Measurements from ENCODE around the gene JUN.
A peak's percentile ranks its signal among the peaks of the same experiment; 100 is the strongest.

JUN gene

DNA sequence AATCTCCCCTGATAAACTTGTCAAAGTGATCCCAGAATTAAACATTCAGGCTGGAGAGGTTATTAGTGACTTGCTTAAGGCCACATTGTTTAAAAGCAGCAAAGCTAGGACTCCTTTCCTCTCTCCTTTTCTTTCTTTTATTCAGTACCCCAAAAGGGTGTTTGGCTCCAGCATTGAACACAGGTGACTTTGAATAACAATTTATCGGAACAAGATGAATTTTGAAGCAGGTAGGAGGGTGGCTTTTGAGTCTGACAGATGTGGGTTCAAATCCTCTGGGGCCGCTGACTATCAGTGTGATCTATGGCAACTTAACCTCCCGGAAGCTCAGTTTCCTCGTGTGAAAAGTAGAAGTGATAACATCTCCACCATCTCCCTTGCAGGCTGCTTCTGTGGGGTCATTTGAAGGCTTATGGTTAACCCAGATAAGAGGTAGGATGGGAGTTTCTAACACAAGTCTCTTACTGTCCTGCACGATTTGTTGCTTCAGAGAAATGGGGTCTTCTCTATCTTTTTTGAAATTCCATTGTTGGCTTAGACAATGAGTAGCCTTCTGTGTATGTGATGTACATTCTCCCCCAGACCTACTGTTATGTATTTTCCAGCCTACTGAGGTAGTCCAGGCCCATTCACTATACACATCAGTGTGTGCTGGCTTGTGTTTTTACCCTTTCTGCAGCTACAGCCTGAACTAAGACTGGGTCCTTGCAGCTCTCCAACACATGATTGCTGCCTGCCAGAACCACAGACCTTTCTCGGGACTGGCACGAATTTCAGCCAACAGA, 29.0 kb downstream of the JUN start:
- peak in 1 of 5 donors; percentile 63 for DNase-seq

DNA sequence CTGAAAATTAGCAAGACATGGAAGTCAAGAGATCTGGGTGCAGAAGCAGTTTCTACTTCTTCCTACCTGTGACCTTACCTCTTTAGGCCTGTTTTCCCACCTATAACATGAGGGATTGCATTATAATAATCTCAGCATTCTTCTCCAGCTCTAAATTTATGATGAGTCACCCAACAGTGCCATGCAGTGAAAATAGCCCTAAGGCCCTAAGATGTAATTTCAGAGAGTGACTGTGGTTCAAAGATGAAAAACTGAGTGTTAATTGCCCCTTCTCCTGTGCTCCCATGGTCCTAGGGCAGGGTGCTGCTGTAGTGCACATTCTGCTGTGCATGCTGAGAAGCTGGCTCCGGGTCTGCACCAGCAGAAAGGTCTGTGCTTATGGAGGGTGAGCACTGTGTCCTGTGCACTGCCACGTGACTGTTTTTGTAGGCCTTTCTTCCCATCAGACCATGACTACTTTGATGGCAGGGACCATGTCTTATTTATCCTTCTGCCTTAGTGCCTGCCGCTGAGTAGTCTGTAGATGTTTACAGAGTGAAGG, 29.7 kb downstream of the JUN start:
- no peak for DNase-seq

DNA sequence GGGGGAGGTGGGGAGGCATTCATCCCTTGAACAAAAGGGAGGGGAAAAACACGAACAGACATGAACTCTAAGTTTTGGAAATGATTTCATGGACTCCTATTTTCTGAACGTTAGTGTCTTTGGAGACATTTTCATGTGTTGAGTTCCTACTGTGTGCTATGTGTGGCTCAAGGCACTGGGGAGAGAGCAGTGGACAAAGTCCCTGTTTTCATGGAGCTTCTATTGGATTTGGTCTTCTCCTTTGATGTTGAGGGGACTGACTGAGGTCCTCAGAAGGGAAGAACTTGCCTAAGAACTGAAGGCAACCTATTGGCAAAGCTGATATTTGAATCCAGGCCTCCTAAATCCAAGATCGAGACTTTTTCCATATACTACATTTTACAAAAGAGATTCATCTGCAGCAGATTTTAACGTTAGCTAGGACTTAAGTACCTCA, 30.4 kb downstream of the JUN start:
- DNase-seq, result no peak

DNA sequence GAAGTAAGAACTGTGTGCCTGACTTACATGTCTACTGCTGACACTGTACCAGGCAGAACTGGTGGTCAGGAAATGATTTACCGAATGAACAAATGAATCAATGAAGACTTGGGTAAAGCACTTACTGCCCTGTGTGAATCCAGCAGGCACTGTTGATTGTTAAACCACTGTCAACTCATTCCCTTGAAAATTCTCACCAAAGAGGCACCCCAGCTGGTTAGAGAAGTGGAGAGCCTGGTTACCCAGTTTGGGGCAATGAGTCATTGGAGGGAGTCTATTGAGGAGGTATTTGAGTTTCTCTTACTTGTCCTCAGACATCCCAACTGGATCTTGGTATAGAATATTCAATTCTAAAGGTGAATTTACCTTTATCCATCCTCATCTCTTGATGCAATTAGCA, 34.2 kb downstream of the JUN start:
- DNase-seq, result no peak

DNA sequence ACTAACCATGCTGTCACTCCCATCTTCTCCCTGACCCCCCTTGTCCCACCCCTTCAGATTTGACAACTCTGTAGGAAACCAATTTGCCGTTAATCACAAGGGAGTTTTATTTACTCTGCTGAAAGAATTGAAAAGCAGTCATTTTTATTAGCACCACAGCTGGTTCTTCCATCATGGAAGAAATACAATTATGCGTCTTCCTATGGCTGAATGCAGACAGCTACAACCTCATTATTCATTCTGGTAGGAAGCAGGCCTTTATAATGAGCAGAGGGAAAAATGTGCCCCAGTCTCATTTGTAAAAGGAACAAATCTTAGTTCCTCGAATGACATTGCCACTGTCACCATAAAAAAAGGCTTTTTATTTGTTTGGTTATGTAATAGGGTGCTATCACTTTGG, 35.2 kb downstream of the JUN start:
- DNase-seq, result no peak

DNA sequence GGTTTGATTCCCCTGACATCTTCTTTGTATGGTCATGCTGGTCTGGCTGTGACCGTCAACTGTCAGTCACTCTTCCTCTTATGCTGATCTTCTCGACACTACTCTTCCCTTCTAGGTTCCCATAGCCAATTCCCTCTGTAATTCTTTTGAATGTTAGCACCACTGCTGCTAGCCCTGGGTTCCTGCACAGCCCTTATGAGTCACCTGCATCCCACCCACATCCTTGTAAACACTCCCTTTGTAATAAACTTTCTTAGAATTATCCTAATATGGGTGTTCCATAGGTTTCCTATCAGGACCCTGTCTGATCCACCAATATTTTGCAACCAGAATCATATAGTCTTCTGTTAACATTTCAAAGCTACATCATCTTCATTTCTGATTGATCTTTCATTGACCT, 37.1 kb downstream of the JUN start:
- DNase-seq, result no peak

DNA sequence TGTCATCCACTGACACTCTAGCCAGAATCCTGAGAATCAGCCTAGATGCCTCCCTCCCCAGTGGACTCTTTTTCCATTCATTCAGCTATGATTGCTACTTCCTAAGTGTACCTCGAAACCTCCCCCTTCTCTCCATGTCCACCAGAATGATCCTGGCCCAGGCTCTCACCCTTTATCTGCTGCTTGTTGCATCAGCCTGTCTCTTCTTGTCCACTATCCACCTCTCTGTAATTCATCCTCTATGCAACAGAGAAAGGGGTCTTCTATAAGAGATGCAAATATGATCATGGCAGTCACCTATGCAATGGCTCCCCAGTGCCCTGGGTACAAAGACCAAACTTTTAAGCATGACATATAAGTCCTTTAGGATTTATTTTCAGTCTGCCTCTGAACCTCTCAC, 37.7 kb downstream of the JUN start:
- no peak for DNase-seq

DNA sequence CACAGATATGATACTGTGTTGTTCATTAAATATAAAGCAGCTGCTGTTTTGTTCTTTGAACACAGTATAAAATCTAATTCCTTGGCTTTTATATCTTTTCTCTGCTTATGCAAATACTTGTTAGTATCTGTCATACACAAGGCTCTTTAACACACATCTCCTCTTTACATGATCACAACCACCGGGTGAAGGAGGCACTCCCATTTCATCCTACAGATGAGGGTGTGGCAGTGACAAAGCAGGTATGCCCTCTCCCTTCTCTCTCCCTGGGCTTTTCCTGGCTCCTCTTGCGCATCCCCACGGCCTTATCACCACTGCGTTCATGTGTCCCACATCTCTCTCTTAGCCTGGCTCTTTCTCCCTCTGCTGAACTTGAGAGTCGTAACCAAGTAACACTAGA, 38.2 kb downstream of the JUN start:
- DNase-seq, result no peak

DNA sequence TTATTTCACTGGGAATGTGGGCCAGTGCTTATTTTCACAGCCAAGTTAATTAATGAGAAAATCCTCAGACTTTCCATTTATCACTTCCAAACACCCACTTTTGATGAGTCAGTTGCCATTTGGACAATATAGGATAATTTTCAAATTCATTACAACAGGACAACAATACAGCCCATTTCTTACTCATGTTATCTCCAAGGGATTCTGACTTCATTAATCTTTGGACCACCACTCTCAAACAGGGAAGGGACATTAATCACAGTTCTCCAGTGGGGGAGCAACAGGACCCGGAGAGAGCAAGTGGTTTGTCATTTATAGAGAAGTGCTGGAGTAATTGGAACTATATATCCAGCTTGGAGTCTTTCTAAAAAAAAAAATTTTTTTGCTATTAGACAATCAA, 38.7 kb downstream of the JUN start:
- DNase-seq, result no peak

DNA sequence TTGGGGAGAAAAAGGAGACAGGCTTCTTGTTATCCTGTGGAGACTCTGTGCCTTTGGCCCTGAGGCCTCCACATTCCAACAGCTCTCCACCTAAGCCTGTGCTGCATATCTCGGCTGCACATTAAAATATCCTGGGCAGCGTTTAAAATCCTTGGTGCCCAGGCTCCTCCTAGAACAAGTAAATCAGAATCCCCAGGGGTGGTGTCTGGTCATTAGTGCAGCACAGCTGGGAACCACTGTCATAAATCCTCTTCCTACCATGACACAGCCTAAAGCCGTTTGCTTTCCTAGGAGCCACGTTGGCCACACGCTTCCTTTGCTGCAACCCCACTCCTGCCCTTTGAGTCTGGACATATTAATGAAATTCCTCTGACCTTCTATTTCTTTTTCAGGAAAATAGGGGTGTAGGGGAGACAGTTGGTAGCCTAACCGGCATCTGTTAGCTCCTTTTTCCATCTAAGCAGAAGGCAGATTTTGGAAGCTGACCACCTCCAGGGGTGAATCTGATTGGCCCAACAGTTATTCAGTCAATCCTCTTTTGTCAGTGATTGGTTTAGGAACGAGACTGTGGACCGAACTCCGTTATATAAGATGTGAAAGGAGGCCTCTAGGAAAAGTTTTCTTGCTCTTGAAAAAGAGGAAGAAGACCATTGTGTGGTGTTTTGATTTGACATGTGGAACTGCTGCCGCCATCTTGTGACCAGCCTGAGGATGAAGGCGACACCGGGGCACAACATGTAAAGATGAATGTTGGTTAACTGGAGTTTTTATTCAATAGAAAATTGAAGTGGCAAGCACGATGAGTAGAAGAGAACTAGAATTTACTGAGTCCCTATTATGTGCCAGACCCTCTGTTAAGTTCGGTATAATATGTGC, 41.9 kb downstream of the JUN start:
- no peak for DNase-seq

DNA sequence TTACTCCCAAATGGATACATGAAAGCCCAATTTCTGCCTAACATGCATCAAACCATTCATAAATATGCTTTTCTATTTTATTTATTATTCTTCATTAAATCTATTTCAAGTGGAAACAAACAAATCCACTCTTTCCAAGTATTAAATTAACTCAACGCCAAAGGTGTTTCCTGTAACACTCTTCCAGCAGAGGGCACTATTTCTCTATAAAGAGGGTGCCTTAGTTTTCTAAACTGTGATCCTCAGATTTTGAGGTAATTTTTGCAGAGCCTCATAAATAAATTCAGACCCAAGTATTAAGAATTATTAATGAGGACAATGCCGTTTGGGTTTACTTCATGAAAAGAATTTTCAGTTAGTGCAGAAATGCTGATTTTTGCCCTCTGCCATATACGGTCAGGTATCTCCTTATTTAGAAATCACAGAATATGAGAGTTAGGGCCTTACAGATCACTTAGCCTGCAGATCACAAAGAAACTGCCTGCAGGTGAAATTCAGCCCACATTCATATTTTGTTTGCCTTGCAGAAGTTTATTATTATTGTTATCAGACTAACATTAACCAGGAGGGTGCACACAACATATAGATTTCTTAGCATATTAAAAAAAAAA, 43.9 kb downstream of the JUN start:
- DNase-seq, result peak in 2 of 5 donors; percentile 34 to 56

DNA sequence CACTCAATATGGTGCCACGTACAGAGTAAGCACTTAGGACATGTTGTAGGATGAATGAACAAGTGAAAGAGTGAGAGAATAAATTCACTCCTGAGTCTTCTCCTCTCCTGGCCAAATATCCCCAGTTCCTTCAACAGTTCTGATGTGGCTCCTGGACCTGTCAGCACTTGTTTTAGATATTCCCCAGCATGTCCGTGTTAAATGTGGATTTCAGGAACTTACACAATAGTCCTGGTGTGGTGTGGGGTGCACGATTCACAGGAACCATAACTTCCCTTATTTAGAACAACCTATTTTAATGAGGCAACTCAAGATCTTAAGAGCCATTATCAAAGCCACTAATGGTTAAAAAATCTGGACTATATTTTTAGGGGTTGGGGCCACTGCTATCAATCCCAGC, 45.0 kb downstream of the JUN start:
- DNase-seq, result no peak

DNA sequence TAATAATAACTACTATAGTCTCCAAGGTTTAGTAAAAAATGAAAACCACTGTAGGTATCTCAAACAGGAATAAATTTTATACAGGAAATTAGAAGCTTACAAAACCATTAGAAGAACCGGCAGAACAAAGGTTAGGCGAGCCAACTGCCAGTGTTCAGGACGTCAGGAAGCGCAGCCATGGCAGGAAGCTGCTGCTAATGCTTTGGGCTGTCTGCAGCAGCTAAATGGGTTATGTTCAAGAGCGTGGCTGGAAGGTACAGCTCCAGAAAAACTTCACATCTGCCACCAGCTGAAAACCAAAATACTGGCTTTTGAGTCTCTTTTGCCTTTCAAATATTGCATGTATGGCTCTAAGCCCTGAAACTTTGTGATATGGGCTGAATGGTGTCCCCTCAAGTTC, 48.3 kb downstream of the JUN start:
- no peak for DNase-seq

DNA sequence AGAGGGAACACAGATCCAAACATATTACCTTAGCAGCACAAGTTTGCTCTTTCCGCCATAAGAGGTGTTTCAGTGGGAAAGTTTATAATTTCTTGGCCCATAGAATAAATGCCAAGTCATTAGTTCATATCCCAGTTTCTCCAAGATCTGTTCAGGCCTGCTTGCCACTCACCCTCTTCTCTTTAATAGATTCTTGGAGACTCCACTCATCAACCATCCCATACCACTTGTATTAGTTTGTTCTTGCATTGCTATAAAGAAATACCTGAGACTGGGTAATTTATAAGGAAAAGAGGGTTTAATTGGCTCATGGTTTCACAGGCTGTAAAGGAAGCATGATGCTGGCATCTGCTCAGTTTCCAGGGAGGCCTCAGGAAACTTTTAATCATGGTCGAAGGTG, 49.2 kb downstream of the JUN start:
- no peak for DNase-seq

DNA sequence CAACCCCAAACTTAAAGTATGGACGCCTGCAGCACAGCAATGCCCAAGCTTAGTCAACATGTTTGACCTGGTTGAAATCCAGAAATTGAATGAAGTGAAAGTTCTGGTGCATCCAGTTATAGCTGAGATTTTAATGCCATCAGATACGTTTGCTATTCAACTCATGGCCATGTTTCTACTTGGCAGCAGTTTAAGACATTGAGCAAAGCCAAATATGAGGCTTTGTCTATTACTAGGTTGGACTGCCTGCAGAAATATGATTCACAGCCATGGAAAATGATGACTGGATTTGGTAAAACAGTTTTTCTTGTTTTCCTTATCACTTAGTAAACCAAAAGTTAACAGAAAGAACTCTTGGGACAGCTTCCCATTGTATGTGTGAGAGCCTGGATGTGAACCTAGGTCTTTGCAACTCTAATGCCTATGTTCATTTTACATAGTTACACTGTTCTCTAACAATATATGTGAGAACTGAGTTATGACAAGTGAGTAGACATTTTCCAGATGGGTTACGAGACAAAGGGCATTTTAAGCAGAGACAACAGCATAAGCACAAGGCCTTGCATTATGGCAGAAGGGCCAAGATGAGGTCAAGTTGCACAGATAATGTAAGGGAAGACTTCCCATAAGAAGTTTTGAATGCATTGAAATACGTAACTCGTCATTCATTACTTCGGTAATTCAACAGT, 51.6 kb downstream of the JUN start:
- DNase-seq, result no peak

All from T-helper 1 cell (primary cell).